WTC11 (cell line): ENCODE data around the gene ZNF615. TPM values are rescaled to one million over a fixed set of nuclear protein-coding genes. Genes with fewer than 3 reads are reported as not detected.

Source experiments
- AFF4 ChIP-seq: sonication (generic); formaldehyde crosslinking; IDR thresholded peaks from 2 replicates; pipeline ENCODE4 v1.8.1; 2023; ENCODE audit warnings: mild to moderate bottlenecking, missing genetic modification reagents, borderline replicate concordance
- ARID4B ChIP-seq: sonication (generic); formaldehyde crosslinking; IDR thresholded peaks from 2 replicates; pipeline ENCODE4 v1.8.0; 2023; ENCODE audit warnings: missing genetic modification reagents, mild to moderate bottlenecking, borderline replicate concordance
- ATF1 ChIP-seq: sonication (generic); formaldehyde crosslinking; IDR thresholded peaks from 2 replicates; pipeline ENCODE4 v1.8.1; 2023; ENCODE audit warnings: mild to moderate bottlenecking, moderate library complexity, missing genetic modification reagents
- CDX4 ChIP-seq: fragments of 250-450 bp; sonication (Bioruptor Pico); IDR thresholded peaks from 2 replicates; pipeline ENCODE4 v1.9.0; 2021; ENCODE audit warnings: moderate library complexity, mild to moderate bottlenecking, inconsistent platforms, borderline replicate concordance
- CREM ChIP-seq: sonication (generic); formaldehyde crosslinking; IDR thresholded peaks from 2 replicates; pipeline ENCODE4 v1.8.1; 2022; ENCODE audit warnings: mild to moderate bottlenecking, missing genetic modification reagents, moderate library complexity
- E2F1 ChIP-seq: sonication (generic); formaldehyde crosslinking; IDR thresholded peaks from 2 replicates; pipeline ENCODE4 v1.8.0; 2022; ENCODE audit warnings: mild to moderate bottlenecking, missing genetic modification reagents
- EMX1 ChIP-seq: fragments of 250-450 bp; sonication (Bioruptor Pico); IDR thresholded peaks from 2 replicates; pipeline ENCODE4 v1.8.0; 2021; ENCODE audit warnings: mild to moderate bottlenecking
- ETV6 ChIP-seq: sonication (generic); formaldehyde crosslinking; IDR thresholded peaks from 2 replicates; pipeline ENCODE4 v1.8.1; 2022; ENCODE audit warnings: mild to moderate bottlenecking, missing genetic modification reagents
- FOXP4 ChIP-seq: sonication (generic); formaldehyde crosslinking; IDR thresholded peaks from 2 replicates; pipeline ENCODE4 v1.8.0; 2022; ENCODE audit warnings: mild to moderate bottlenecking, missing genetic modification reagents
- GABPB1 ChIP-seq: sonication (generic); formaldehyde crosslinking; IDR thresholded peaks from 2 replicates; pipeline ENCODE4 v1.8.1; 2023; ENCODE audit warnings: mild to moderate bottlenecking, missing genetic modification reagents
- HMGXB4 ChIP-seq: sonication (generic); formaldehyde crosslinking; IDR thresholded peaks from 2 replicates; pipeline ENCODE4 v1.8.1; 2023; ENCODE audit warnings: mild to moderate bottlenecking, moderate library complexity, missing genetic modification reagents
- MXD4 ChIP-seq: fragments of 250-450 bp; sonication (Bioruptor Pico); IDR thresholded peaks from 2 replicates; pipeline ENCODE4 v1.8.0; 2021; ENCODE audit warnings: mild to moderate bottlenecking, moderate library complexity, borderline replicate concordance
- NR3C1 ChIP-seq: sonication (generic); formaldehyde crosslinking; conservative IDR thresholded peaks from 2 replicates; pipeline ENCODE4 v1.8.1; 2023; ENCODE audit warnings: low read depth, mild to moderate bottlenecking, missing genetic modification reagents
- RELA ChIP-seq: sonication (generic); formaldehyde crosslinking; IDR thresholded peaks from 2 replicates; pipeline ENCODE4 v1.8.1; 2022; ENCODE audit warnings: missing genetic modification reagents, mild to moderate bottlenecking, borderline replicate concordance
- SOX15 ChIP-seq: fragments of 250-450 bp; sonication (Bioruptor Pico); IDR thresholded peaks from 2 replicates; pipeline ENCODE4 v1.9.0; 2021; ENCODE audit warnings: mild to moderate bottlenecking
- TP53 ChIP-seq: sonication (generic); formaldehyde crosslinking; IDR thresholded peaks from 2 replicates; pipeline ENCODE4 v1.8.1; 2023; ENCODE audit warnings: mild to moderate bottlenecking, missing genetic modification reagents
- ZBTB21 ChIP-seq: sonication (generic); formaldehyde crosslinking; IDR thresholded peaks from 2 replicates; pipeline ENCODE4 v1.8.1; 2023; ENCODE audit warnings: mild to moderate bottlenecking, missing genetic modification reagents, borderline replicate concordance
- ZNF263 ChIP-seq: sonication (generic); formaldehyde crosslinking; IDR thresholded peaks from 2 replicates; pipeline ENCODE4 v1.8.1; 2022; ENCODE audit warnings: low read depth, mild to moderate bottlenecking, moderate library complexity, missing genetic modification reagents
- ZNF425 ChIP-seq: fragments of 250-450 bp; sonication (Bioruptor Pico); conservative IDR thresholded peaks from 2 replicates; pipeline ENCODE4 v1.9.0; 2021; ENCODE audit warnings: mild to moderate bottlenecking
- ZSCAN18 ChIP-seq: fragments of 250-450 bp; sonication (Bioruptor Pico); IDR thresholded peaks from 2 replicates; pipeline ENCODE4 v2.1.2; 2022; ENCODE audit warnings: mild to moderate bottlenecking, moderate library complexity
- total RNA-seq: library from RNA; stranded (reverse); gene quantifications from 3 replicates; pipeline ENCODE4 v1.2.3, GENCODE V29; 2021

ZNF615 gene
- total RNA-seq, 1 experiment from 2014 or later = 11.9 TPM

- peak; percentile 87; the same call in 1 of the 2 replicates for TF ChIP-seq ARID4B
- TF ChIP-seq CREM (CRISPR knock-in tag) = peak; percentile 99
- no peak for TF ChIP-seq TP53 (CRISPR knock-in tag)
- TF ChIP-seq CDX4 (CRISPR knock-in tag) = no peak
- TF ChIP-seq GABPB1 (CRISPR knock-in tag) = no peak
- no peak for TF ChIP-seq ZNF263
- TF ChIP-seq ZBTB21 (CRISPR knock-in tag) = no peak
- TF ChIP-seq ETV6 (CRISPR knock-in tag) = peak; percentile 74; the same call in 1 of the 2 replicates
- TF ChIP-seq FOXP4 (CRISPR knock-in tag) = no peak
- no peak for TF ChIP-seq HMGXB4
- no peak for TF ChIP-seq RELA (CRISPR knock-in tag)
- no peak for TF ChIP-seq E2F1 (CRISPR knock-in tag)
- no peak for TF ChIP-seq ZSCAN18 (CRISPR knock-in tag)
- no peak for TF ChIP-seq EMX1
- no peak for TF ChIP-seq MXD4 (CRISPR knock-in tag)
- TF ChIP-seq AFF4 = no peak
- no peak for TF ChIP-seq NR3C1
- no peak for TF ChIP-seq SOX15
- no peak for TF ChIP-seq ATF1 (CRISPR knock-in tag)
- TF ChIP-seq ZNF425 (CRISPR knock-in tag) = no peak
Observed at GRCh38 chr19:52028027-52028779, 20.2 kb upstream of the ZNF615 start, which contains the start of gene ZNF614 (continued).
